Nephron progenitor cell (in vitro differentiated cells): Measurements from ENCODE around the gene HSDL1.

Experiments
- DNase-seq: peaks from one replicate; pipeline ENCODE4 v3.0.0; 2021
- H3K27ac Mint-ChIP-seq: 2 replicates; pipeline ENCODE4 v1.8.0; 2021; ENCODE audit warnings: mild to moderate bottlenecking, moderate library complexity, mixed read lengths
- H3K27me3 Mint-ChIP-seq: 2 replicates; pipeline ENCODE4 v1.8.0; 2021; ENCODE audit warnings: mild to moderate bottlenecking, low read depth, mixed read lengths; ENCODE audit not compliant: poor library complexity
- H3K36me3 Mint-ChIP-seq: 2 replicates; pipeline ENCODE4 v1.8.0; 2021; ENCODE audit warnings: low read depth, mixed read lengths
- H3K4me1 Mint-ChIP-seq: 2 replicates; pipeline ENCODE4 v1.8.0; 2021; ENCODE audit warnings: mixed read lengths
- H3K4me3 Mint-ChIP-seq: 2 replicates; pipeline ENCODE4 v1.8.0; 2021; ENCODE audit warnings: mild to moderate bottlenecking, moderate library complexity, mixed read lengths
- H3K9me3 Mint-ChIP-seq: 2 replicates; pipeline ENCODE4 v1.8.0; 2021; ENCODE audit warnings: mild to moderate bottlenecking, moderate library complexity, mixed read lengths
- CTCF ChIP-seq: fragments of 200-600 bp; sonication (generic); IDR thresholded peaks from 2 replicates; pipeline ENCODE4 v1.5.0; 2021; ENCODE audit warnings: antibody characterized with exemption

The HSDL1 gene

GRCh38 chr16:84178146-84178765, 33.3 kb upstream of the HSDL1 start:
- no peaks in the 10 kb centered on the region for H3K9me3 Mint-ChIP-seq
- H3K27ac Mint-ChIP-seq = peak overlapping the region; percentile 94
- no peak for TF ChIP-seq CTCF
- H3K4me1 Mint-ChIP-seq = peaks cover 38% of the 10 kb centered on the region
- H3K4me3 Mint-ChIP-seq = no peak overlapping the region
- peaks cover 9% of the 10 kb centered on the region for H3K27me3 Mint-ChIP-seq
- H3K36me3 Mint-ChIP-seq = peaks cover 15% of the 10 kb centered on the region
- no peak for DNase-seq

GRCh38 chr16:84177741-84178073, 32.7 kb upstream of the HSDL1 start:
- peak overlapping the region; percentile 94 for H3K27ac Mint-ChIP-seq
- H3K27me3 Mint-ChIP-seq = peaks cover 13% of the 10 kb centered on the region
- DNase-seq = no peak
- no peak for TF ChIP-seq CTCF
- H3K4me3 Mint-ChIP-seq = no peak overlapping the region
- H3K4me1 Mint-ChIP-seq = peaks cover 38% of the 10 kb centered on the region
- H3K9me3 Mint-ChIP-seq = no peaks in the 10 kb centered on the region
- peaks cover 11% of the 10 kb centered on the region for H3K36me3 Mint-ChIP-seq

- Mint-ChIP-seq H3K27me3 (peaks cover 13% of the 10 kb centered on the region), H3K4me3 (no peak overlapping the region), H3K36me3 (peaks cover 7% of the 10 kb centered on the region), H3K27ac (peak overlapping the region; percentile 83), H3K4me1 (peaks cover 38% of the 10 kb centered on the region), H3K9me3 (no peaks in the 10 kb centered on the region)
- no peak for DNase-seq
- no peak for TF ChIP-seq CTCF
Measured at GRCh38 chr16:84176192-84177053, 31.4 kb upstream of the HSDL1 start.

GRCh38 chr16:84175350-84176081, 30.5 kb upstream of the HSDL1 start:
- H3K4me3 Mint-ChIP-seq = no peak overlapping the region
- DNase-seq = peak; percentile 73
- peak; percentile 85 for TF ChIP-seq CTCF
- no peak overlapping the region for H3K27ac Mint-ChIP-seq
- H3K36me3 Mint-ChIP-seq = peaks cover 7% of the 10 kb centered on the region
- H3K27me3 Mint-ChIP-seq = peaks cover 13% of the 10 kb centered on the region
- H3K4me1 Mint-ChIP-seq = peaks cover 38% of the 10 kb centered on the region
- H3K9me3 Mint-ChIP-seq = no peaks in the 10 kb centered on the region

- H3K4me3 Mint-ChIP-seq = no peak overlapping the region
- H3K36me3 Mint-ChIP-seq = peaks cover 7% of the 10 kb centered on the region
- H3K27me3 Mint-ChIP-seq = peaks cover 19% of the 10 kb centered on the region
- TF ChIP-seq CTCF = no peak
- peaks cover 45% of the 10 kb centered on the region for H3K4me1 Mint-ChIP-seq
- H3K9me3 Mint-ChIP-seq = no peaks in the 10 kb centered on the region
- no peak overlapping the region for H3K27ac Mint-ChIP-seq
- no peak for DNase-seq
Measured at GRCh38 chr16:84174396-84174795, 29.4 kb upstream of the HSDL1 start.
